Cardiac fibroblast (primary cell): ENCODE measurements around the gene PTPRG.

Experiments
- DNase-seq, 2 donors: peaks; one replicate each; pipeline versions ENCODE4 v3.0.0 to v3.0.0-alpha.2; 2010; ENCODE audit warnings: low read depth in 2 of 2
- H3K4me3 ChIP-seq, 2 donors: replicated peaks in 1 of 2; 1 replicate in 1 of 2; 2 replicates in 1 of 2; pipeline ENCODE4 v1.5.1; 2011; ENCODE audit warnings: low read depth in 2 of 2, low read length in 2 of 2, mild to moderate bottlenecking in 2 of 2, moderate library complexity in 1 of 2
- CTCF ChIP-seq: IDR thresholded peaks from one replicate; pipeline ENCODE4 v1.5.1; 2011; ENCODE audit warnings: low read depth, mild to moderate bottlenecking, low read length, inconsistent platforms

Gene PTPRG

GRCh38 chr3:62022312-62022711 lies 460.9 kb downstream of the PTPRG start:
- TF ChIP-seq CTCF: no peak
- no peak for DNase-seq
- no peak overlapping the region for H3K4me3 ChIP-seq

- TF ChIP-seq CTCF: no peak
- H3K4me3 ChIP-seq: no peak overlapping the region
- DNase-seq: no peak
Observed at GRCh38 chr3:62024882-62025281, 463.5 kb downstream of the PTPRG start.

GRCh38 chr3:62025913-62026312 lies 464.5 kb downstream of the PTPRG start:
- no peak for TF ChIP-seq CTCF
- H3K4me3 ChIP-seq: no peak overlapping the region
- no peak for DNase-seq

- no peak for DNase-seq
- TF ChIP-seq CTCF: no peak
- H3K4me3 ChIP-seq: no peak overlapping the region
Observed at GRCh38 chr3:62027241-62027640, 465.9 kb downstream of the PTPRG start.

- TF ChIP-seq CTCF: no peak
- no peak overlapping the region for H3K4me3 ChIP-seq
Observed at GRCh38 chr3:62027796-62028195, 466.4 kb downstream of the PTPRG start.

GRCh38 chr3:62028236-62028635 lies 466.9 kb downstream of the PTPRG start:
- TF ChIP-seq CTCF: no peak
- H3K4me3 ChIP-seq: no peak overlapping the region
- DNase-seq: no peak

More at GRCh38 chr3:62027796-62028195, 466.4 kb downstream of the PTPRG start:
- DNase-seq: no peak

GRCh38 chr3:62032738-62033137 lies 471.4 kb downstream of the PTPRG start:
- no peak overlapping the region for H3K4me3 ChIP-seq
- DNase-seq: no peak
- no peak for TF ChIP-seq CTCF
